Motor neuron (in vitro differentiated cells): ENCODE data around the gene PPP1R13L. TPM values are rescaled to one million over a fixed set of nuclear protein-coding genes. Genes with fewer than 3 reads are reported as not detected.
"Not testable (repeated sequence)": the region's sequence is repeated elsewhere in the genome, so short reads cannot be mapped to it uniquely, and the experiment has no call there.

ENCODE experiments used
- ATAC-seq, 8 experiments: fragments of 200-7000 bp; cut with Tn5 transposase; replicated peaks in 6 of 8; 2 replicates each; pipeline ENCODE4 v1.8.0; 2021; ENCODE audit warnings: mild to moderate bottlenecking in 8 of 8, moderate library complexity in 8 of 8
- H3K27ac ChIP-seq, 2 donors: fragments of 250-450 bp; sonication (Bioruptor Pico); 2 replicates each; pipeline ENCODE4 v1.9.0; 2021; ENCODE audit warnings: antibody characterized with exemption in 2 of 2, mild to moderate bottlenecking in 2 of 2, moderate library complexity in 1 of 2
- H3K4me1 ChIP-seq, 2 donors: fragments of 250-450 bp; sonication (Bioruptor Pico); replicated peaks in 1 of 2; 2 replicates each; pipeline ENCODE4 v1.6.1; 2021; ENCODE audit warnings: antibody characterized with exemption in 2 of 2, mild to moderate bottlenecking in 2 of 2, moderate library complexity in 1 of 2
- H3K4me3 ChIP-seq, 5 donors: fragments of 250-450 bp; sonication (Bioruptor Pico); 2 replicates each; pipeline ENCODE4 v1.9.0; 2021; ENCODE audit warnings: antibody characterized with exemption in 5 of 5, mild to moderate bottlenecking in 5 of 5, moderate library complexity in 4 of 5
- WGBS, 10 experiments: fragments of 450-650 bp; shearing (Covaris generic); methylation state at CpG; one replicate each; pipeline ENCODE4 v1.0.0; 2022; 5-methylcytosine and 5-hydroxymethylcytosine counted together
- in situ Hi-C, 9 experiments: fragments of 400-800 bp; cut with MboI; loops; one replicate each; pipeline ENCODE4 v1.15.0; 2021; ENCODE audit warnings: low sequenced_read_pairs in 9 of 9, low pct_unique_long_range_greater_than_20kb in 2 of 9; ENCODE audit not compliant: unreplicated experiment in 9 of 9
- total RNA-seq, 8 experiments: library from RNA; unstranded; fragments of 300-600 nt; gene quantifications; 2 replicates each; pipeline versions ENCODE4 v1.2.3 to v1.2.4, GENCODE V29; 2022

PPP1R13L gene
- total RNA-seq, 8 experiments from 2014 or later, result 0.67 to 4.2 (median 1.5) TPM

GRCh38 chr19:45443462-45444317, 38.8 kb upstream of the PPP1R13L start:
- peak; percentile 47 to 68 (median 65) for ATAC-seq
- H3K27ac ChIP-seq, result peak overlapping the region; percentile 45 to 84
- 0 to 4% (median 1%) methylated on average over 3 to 16 of the region's 49 CpGs; no CpG with 5 or more reads in 7 of the 10 experiments for WGBS, 10 experiments
- peak overlapping the region; percentile 19 to 42 (median 33) for H3K4me3 ChIP-seq
- in situ Hi-C loops, result no loop called here
- peaks cover 13 to 18% of the 10 kb centered on the region in 2 donors for H3K4me1 ChIP-seq

GRCh38 chr19:45442778-45443461, 38.1 kb upstream of the PPP1R13L start:
- 4 to 100% (median 34%) methylated on average over 1 to 5 of the region's 15 CpGs; no CpG with 5 or more reads in 2 of the 10 experiments for WGBS, 10 experiments
- peak overlapping the region; percentile 19 to 42 (median 33) for H3K4me3 ChIP-seq
- H3K4me1 ChIP-seq, result peaks cover 13 to 18% of the 10 kb centered on the region in 2 donors
- in situ Hi-C loops, result no loop called here
- H3K27ac ChIP-seq, result peak overlapping the region in 1 of 2 donors; percentile 17
- peak in 5 of 8 experiments; percentile 0 to 2 (median 1) for ATAC-seq

GRCh38 chr19:45442408-45442777, 37.5 kb upstream of the PPP1R13L start:
- 60 to 100% (median 83%) methylated on average over 1 to 2 of the region's 2 CpGs; no CpG with 5 or more reads in 3 of the 10 experiments for WGBS, 10 experiments
- in situ Hi-C loops, result no loop called here
- Histone ChIP-seq H3K4me3 (no peak overlapping the region), H3K4me1 (peaks cover 13 to 18% of the 10 kb centered on the region in 2 donors), H3K27ac (no peak overlapping the region)
- ATAC-seq, result no peak

- WGBS, 10 experiments, result 88 to 100% (median 94%) methylated on average over 1 to 7 of the region's 9 CpGs; no CpG with 5 or more reads in 2 of the 10 experiments
- in situ Hi-C loops, result no loop called here
- Histone ChIP-seq H3K27ac (no peak overlapping the region), H3K4me3 (no peak overlapping the region), H3K4me1 (peaks cover 13 to 18% of the 10 kb centered on the region in 2 donors)
- no peak for ATAC-seq
Observed at GRCh38 chr19:45440873-45441654, 36.2 kb upstream of the PPP1R13L start.

- Histone ChIP-seq H3K4me1 (peaks cover 13 to 18% of the 10 kb centered on the region in 2 donors), H3K27ac (peak overlapping the region in 1 of 2 donors; percentile 62), H3K4me3 (peak overlapping the region in 4 of 5 donors; percentile 42 to 97 (median 51))
- in situ Hi-C loops, result no loop called here
- WGBS, 10 experiments, result 17 to 100% (median 91%) methylated on average over 1 to 4 of the region's 9 CpGs; no CpG with 5 or more reads in 7 of the 10 experiments
- no peak for ATAC-seq
Observed at GRCh38 chr19:45440259-45440638, 35.4 kb upstream of the PPP1R13L start.

- peaks cover 13 to 14% of the 10 kb centered on the region in 2 donors for H3K4me1 ChIP-seq
- peak overlapping the region; percentile 62 to 69 for H3K27ac ChIP-seq
- ATAC-seq, result peak; percentile 44 to 72 (median 68)
- peak overlapping the region; percentile 42 to 97 (median 51) for H3K4me3 ChIP-seq
- WGBS, 10 experiments, result 0 to 4% (median 0%) methylated on average over 4 to 8 of the region's 78 CpGs; no CpG with 5 or more reads in 7 of the 10 experiments
- in situ Hi-C loops, result loop anchor here in 4 of 9 experiments (5.0 to 10.0 kb wide), 2 partner anchors 38 to 45 kb away; no protein-coding TSS in a partner anchor
Observed at GRCh38 chr19:45439569-45440258, 34.8 kb upstream of the PPP1R13L start.

GRCh38 chr19:45439190-45439568, 34.3 kb upstream of the PPP1R13L start:
- Histone ChIP-seq H3K27ac (peak overlapping the region in 1 of 2 donors; percentile 62), H3K4me1 (peaks cover 9 to 10% of the 10 kb centered on the region in 2 donors), H3K4me3 (peak overlapping the region; percentile 42 to 97 (median 51))
- WGBS, 10 experiments, result 17 to 46% (median 30%) methylated on average over 6 to 10 of the region's 10 CpGs; no CpG with 5 or more reads in 3 of the 10 experiments
- in situ Hi-C loops, result loop anchor here in 4 of 9 experiments (5.0 to 10.0 kb wide), 2 partner anchors 38 to 46 kb away; no protein-coding TSS in a partner anchor
- no peak for ATAC-seq

- no peak overlapping the region for H3K27ac ChIP-seq
- in situ Hi-C loops, result loop anchor here in 4 of 9 experiments (5.0 to 10.0 kb wide), 2 partner anchors 40 to 47 kb away; no protein-coding TSS in a partner anchor
- no peak overlapping the region for H3K4me3 ChIP-seq
- ATAC-seq, result no peak
- peaks cover 3 to 5% of the 10 kb centered on the region in 2 donors for H3K4me1 ChIP-seq
- 70 to 100% (median 81%) methylated on average over 2 to 3 of the region's 3 CpGs; no CpG with 5 or more reads in 3 of the 10 experiments for WGBS, 10 experiments
Observed at GRCh38 chr19:45437328-45437727, 32.5 kb upstream of the PPP1R13L start.

GRCh38 chr19:45432543-45432942, 27.7 kb upstream of the PPP1R13L start:
- H3K4me1 ChIP-seq, ATAC-seq, H3K4me3 ChIP-seq, H3K27ac ChIP-seq: not testable (repeated sequence)
- in situ Hi-C loops, result loop anchor here in 2 of 9 experiments (10.0 kb wide), 1 partner anchor 52 kb away; no protein-coding TSS in a partner anchor
- WGBS, 10 experiments, result 50 to 100% (median 93%) methylated on average over 1 to 5 of the region's 8 CpGs; no CpG with 5 or more reads in 3 of the 10 experiments

GRCh38 chr19:45431008-45431407, 26.1 kb upstream of the PPP1R13L start:
- not testable (repeated sequence) for H3K4me3 ChIP-seq, H3K4me1 ChIP-seq, H3K27ac ChIP-seq
- in situ Hi-C loops, result loop anchor here in 2 of 9 experiments (10.0 kb wide), 1 partner anchor 54 kb away; no protein-coding TSS in a partner anchor
- WGBS, 10 experiments, result 3 to 100% (median 59%) methylated on average over 2 to 8 of the region's 9 CpGs; no CpG with 5 or more reads in 3 of the 10 experiments
- ATAC-seq, result peak in 1 of 8 experiments; percentile 7

GRCh38 chr19:45429896-45430295, 25.0 kb upstream of the PPP1R13L start:
- H3K4me3 ChIP-seq, H3K27ac ChIP-seq, H3K4me1 ChIP-seq, ATAC-seq: not testable (repeated sequence)
- in situ Hi-C loops, result loop anchor here in 2 of 9 experiments (10.0 kb wide), 1 partner anchor 55 kb away; no protein-coding TSS in a partner anchor
- WGBS, 10 experiments, result 17 to 92% (median 79%) methylated on average over 1 to 10 of the region's 11 CpGs; no CpG with 5 or more reads in 2 of the 10 experiments
